Measurements from ENCODE around the gene PRG3.

DNA sequence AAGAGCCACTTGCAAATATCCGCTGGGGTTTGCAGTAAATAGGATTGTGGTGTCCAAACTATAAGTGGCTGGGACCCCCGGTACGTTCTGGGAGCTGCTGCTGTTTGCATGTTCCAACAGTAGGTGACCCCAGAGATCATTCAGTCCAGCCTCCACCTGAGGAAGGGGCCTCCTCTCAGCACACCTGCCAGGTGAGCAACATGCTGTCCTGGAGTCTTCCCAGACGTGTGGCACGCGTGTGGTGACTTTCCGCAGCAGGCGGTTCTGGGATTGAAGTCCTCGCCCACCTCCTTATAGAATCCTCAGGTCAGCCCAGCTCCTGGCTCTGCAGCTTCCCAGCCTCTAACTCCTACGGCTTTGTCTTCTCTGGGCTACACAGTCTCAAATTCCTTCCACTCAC is 36.1 kb downstream of the PRG3 start:
- TF ChIP-seq, protein P1, sequence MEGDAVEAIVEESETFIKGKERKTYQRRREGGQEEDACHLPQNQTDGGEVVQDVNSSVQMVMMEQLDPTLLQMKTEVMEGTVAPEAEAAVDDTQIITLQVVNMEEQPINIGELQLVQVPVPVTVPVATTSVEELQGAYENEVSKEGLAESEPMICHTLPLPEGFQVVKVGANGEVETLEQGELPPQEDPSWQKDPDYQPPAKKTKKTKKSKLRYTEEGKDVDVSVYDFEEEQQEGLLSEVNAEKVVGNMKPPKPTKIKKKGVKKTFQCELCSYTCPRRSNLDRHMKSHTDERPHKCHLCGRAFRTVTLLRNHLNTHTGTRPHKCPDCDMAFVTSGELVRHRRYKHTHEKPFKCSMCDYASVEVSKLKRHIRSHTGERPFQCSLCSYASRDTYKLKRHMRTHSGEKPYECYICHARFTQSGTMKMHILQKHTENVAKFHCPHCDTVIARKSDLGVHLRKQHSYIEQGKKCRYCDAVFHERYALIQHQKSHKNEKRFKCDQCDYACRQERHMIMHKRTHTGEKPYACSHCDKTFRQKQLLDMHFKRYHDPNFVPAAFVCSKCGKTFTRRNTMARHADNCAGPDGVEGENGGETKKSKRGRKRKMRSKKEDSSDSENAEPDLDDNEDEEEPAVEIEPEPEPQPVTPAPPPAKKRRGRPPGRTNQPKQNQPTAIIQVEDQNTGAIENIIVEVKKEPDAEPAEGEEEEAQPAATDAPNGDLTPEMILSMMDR (conservative IDR thresholded peaks at IDR 0.05): no peak
- TF ChIP-seq EZH2 (IDR thresholded peaks at IDR 0.05; ENCODE audit: low read depth): no peak

Data from PC-9 (cell line).